HG03095 (cell line): ENCODE results near the gene KCNJ12.

Source experiments
- ATAC-seq: cut with Tn5 transposase; IDR thresholded peaks from one replicate; pipeline ENCODE4 v1.9.1; 2021; ENCODE audit warnings: moderate library complexity; ENCODE audit not compliant: unreplicated experiment

The KCNJ12 gene

GRCh38 chr17:21463779-21464407 lies 87.7 kb downstream of the KCNJ12 start:
- ATAC-seq, result no peak

- ATAC-seq, result no peak
Measured at GRCh38 chr17:21464611-21465021, 88.5 kb downstream of the KCNJ12 start.

GRCh38 chr17:21466550-21466949 lies 90.4 kb downstream of the KCNJ12 start:
- ATAC-seq, result no peak

- no peak for ATAC-seq
Measured at GRCh38 chr17:21467196-21467595, 91.0 kb downstream of the KCNJ12 start.

GRCh38 chr17:21467739-21468490 lies 91.8 kb downstream of the KCNJ12 start:
- ATAC-seq, result no peak
